ENCODE results near the gene A4GALT.
"Not testable (repeated sequence)": the region's sequence is repeated elsewhere in the genome, so short reads cannot be mapped to it uniquely, and the experiment has no call there.

A4GALT gene

GRCh38 chr22:42740320-42740719, 19.6 kb upstream of the A4GALT start:
- FAIRE-seq: not testable (repeated sequence)

GRCh38 chr22:42734406-42734805, 13.7 kb upstream of the A4GALT start:
- FAIRE-seq: no peak

- FAIRE-seq: not testable (repeated sequence)
Measured at GRCh38 chr22:42733394-42733793, 12.7 kb upstream of the A4GALT start.

- no peak for FAIRE-seq
Measured at GRCh38 chr22:42732081-42732480, 11.4 kb upstream of the A4GALT start.

GRCh38 chr22:42726811-42727210, 6.1 kb upstream of the A4GALT start:
- FAIRE-seq: no peak

GRCh38 chr22:42725606-42726355, 5.1 kb upstream of the A4GALT start:
- no peak for FAIRE-seq

- no peak for FAIRE-seq
Measured at GRCh38 chr22:42724062-42724461, 3.4 kb upstream of the A4GALT start.

GRCh38 chr22:42721045-42721434, 370 bp upstream of the A4GALT start:
- FAIRE-seq: no peak

- no peak for FAIRE-seq
Measured at GRCh38 chr22:42719656-42720262, 911 bp downstream of the A4GALT start.

- FAIRE-seq: no peak
Measured at GRCh38 chr22:42719133-42719532, 1.5 kb downstream of the A4GALT start.

- FAIRE-seq: no peak
Measured at GRCh38 chr22:42717197-42717928, 3.3 kb downstream of the A4GALT start.

GRCh38 chr22:42716649-42717127, 4.0 kb downstream of the A4GALT start:
- no peak for FAIRE-seq

- FAIRE-seq: no peak
Measured at GRCh38 chr22:42716221-42716620, 4.4 kb downstream of the A4GALT start.

- no peak for FAIRE-seq
Measured at GRCh38 chr22:42714768-42715390, 5.8 kb downstream of the A4GALT start.

GRCh38 chr22:42714308-42714707, 6.4 kb downstream of the A4GALT start:
- FAIRE-seq: no peak

GRCh38 chr22:42711895-42712837, 8.5 kb downstream of the A4GALT start:
- FAIRE-seq: no peak

- FAIRE-seq: no peak
Measured at GRCh38 chr22:42711281-42711731, 9.4 kb downstream of the A4GALT start.

GRCh38 chr22:42708417-42708816, 12.3 kb downstream of the A4GALT start:
- no peak for FAIRE-seq

GRCh38 chr22:42707496-42707895, 13.2 kb downstream of the A4GALT start:
- no peak for FAIRE-seq

- FAIRE-seq: no peak
Measured at GRCh38 chr22:42704896-42705295, 15.8 kb downstream of the A4GALT start.

- FAIRE-seq: no peak
Measured at GRCh38 chr22:42702675-42703074, 18.0 kb downstream of the A4GALT start.

GRCh38 chr22:42701694-42702093, 19.0 kb downstream of the A4GALT start:
- FAIRE-seq: no peak

Measured in colon (tissue), 2 donors.